NCI-H1092 treated with DMSO at 0.1 percent for 48 hours (cell line): ENCODE measurements around the gene EGFR.

ENCODE experiments used
- DNase-seq: peaks from one replicate; lab custom pipeline; 2025; lab: John Stamatoyannopoulos, UW

EGFR gene

DNA sequence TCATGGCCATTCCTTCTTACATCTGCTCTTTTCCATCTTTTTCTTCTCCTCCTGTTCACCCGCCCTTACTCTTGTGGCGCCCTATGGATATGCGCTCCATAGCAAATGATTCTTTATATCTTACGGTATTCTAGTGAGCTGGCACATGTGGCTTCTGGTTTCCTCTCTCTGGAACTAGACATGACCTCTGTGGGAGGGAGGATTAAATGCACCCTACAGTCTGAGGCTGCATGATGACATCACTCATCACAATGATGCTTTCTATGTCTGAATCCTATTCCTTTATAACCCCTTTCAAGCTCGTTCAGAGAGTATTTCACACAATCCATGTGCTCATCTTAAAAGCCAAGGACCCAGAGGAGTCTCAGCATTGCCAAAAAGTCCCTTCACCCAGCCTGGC lies 153.3 kb downstream of the EGFR start:
- DNase-seq, result no peak

DNA sequence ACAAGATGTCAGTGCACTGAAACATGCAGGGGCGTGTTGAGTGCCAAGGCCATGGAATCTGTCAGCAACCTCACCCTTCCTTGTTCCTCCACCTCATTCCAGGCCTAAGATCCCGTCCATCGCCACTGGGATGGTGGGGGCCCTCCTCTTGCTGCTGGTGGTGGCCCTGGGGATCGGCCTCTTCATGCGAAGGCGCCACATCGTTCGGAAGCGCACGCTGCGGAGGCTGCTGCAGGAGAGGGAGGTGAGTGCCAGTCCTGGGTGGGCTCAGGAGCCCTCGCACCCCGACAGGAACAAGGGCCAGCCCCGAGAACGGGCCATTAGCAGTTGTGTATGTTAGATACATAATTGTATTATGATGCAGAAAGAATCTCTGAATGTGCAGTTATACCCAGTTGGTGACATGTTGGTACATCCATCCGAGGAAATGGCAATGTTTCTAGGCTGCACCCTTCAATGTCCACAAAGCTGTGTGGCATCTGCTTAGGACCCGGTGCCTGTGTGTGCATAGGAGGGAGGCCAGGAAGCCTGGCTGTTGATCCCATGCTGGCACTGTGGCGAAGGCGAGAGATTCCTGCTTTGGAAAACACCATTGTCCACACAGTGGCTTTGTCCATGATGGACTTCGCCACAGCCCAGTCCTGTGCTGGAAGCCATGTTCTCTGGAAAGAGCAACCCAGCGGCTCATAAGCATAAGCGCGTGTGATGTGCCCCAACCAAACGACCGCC lies 154.2 kb downstream of the EGFR start:
- DNase-seq, result no peak

DNA sequence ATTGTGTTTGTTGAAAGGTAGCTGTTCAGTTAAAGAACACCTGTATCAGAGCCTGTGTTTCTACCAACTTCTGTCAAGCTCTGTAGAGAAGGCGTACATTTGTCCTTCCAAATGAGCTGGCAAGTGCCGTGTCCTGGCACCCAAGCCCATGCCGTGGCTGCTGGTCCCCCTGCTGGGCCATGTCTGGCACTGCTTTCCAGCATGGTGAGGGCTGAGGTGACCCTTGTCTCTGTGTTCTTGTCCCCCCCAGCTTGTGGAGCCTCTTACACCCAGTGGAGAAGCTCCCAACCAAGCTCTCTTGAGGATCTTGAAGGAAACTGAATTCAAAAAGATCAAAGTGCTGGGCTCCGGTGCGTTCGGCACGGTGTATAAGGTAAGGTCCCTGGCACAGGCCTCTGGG lies 154.9 kb downstream of the EGFR start:
- no peak for DNase-seq

DNA sequence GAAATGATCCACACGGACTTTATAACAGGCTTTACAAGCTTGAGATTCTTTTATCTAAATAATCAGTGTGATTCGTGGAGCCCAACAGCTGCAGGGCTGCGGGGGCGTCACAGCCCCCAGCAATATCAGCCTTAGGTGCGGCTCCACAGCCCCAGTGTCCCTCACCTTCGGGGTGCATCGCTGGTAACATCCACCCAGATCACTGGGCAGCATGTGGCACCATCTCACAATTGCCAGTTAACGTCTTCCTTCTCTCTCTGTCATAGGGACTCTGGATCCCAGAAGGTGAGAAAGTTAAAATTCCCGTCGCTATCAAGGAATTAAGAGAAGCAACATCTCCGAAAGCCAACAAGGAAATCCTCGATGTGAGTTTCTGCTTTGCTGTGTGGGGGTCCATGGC lies 155.6 kb downstream of the EGFR start:
- DNase-seq, result no peak

DNA sequence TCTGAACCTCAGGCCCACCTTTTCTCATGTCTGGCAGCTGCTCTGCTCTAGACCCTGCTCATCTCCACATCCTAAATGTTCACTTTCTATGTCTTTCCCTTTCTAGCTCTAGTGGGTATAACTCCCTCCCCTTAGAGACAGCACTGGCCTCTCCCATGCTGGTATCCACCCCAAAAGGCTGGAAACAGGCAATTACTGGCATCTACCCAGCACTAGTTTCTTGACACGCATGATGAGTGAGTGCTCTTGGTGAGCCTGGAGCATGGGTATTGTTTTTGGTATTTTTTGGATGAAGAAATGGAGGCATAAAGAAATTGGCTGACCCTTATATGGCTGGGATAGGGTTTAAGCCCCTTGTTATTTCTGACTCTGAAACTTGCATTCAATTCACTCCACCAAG lies 156.0 kb downstream of the EGFR start:
- no peak for DNase-seq

DNA sequence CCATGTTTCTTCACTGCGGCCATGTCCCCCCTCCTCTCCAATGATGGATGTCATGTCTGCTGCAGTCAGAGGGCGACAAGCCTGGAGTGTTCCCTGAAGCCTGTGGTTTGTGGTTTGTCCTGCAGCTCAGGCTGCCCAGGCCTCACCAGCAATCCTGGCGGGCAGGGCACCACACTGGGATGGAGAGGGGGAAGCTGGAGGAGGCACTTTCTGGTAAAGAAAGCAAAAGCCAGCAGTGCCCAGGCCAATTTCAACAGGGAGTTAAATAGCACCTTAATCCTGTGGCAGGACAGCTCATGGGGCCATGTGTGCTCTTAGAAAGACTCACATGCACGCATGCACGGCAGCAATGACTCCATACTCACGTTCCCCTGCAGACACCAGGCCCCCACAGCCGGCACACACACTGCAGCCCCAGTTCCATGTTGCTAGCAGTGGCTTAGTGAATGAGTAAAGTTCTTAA lies 158.3 kb downstream of the EGFR start:
- no peak for DNase-seq

DNA sequence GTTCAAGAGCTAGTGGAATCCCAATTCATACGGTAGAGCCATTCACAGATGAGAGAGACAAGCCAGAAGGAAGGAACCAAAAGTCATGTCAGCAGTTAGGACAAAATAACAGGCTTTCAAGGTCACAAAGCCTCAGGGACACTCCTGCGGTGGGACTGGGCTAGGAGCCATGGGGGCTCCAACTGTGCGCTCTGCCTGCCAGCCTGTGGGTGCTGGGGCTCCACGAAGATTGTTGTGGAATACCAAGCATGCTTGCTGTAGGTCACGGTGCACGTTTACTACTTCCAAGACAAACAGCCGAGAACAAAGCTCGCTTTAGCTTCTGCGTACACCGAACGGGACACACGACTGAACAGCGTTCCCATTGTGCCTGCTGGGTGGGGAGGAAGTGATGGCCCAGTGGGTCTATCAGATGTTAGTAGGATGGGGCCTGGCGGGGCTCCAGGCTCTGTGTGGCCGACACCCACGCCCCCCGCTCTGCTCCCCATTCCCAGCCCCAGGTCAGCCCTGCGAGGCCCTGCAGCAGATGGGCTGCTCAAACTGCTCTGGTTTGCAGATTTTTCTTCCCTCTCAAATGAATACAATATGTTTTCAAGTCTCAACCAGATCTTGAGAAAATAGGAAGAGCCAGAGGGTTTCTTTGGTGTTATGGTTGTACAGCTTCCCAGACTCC lies 158.9 kb downstream of the EGFR start:
- no peak for DNase-seq

DNA sequence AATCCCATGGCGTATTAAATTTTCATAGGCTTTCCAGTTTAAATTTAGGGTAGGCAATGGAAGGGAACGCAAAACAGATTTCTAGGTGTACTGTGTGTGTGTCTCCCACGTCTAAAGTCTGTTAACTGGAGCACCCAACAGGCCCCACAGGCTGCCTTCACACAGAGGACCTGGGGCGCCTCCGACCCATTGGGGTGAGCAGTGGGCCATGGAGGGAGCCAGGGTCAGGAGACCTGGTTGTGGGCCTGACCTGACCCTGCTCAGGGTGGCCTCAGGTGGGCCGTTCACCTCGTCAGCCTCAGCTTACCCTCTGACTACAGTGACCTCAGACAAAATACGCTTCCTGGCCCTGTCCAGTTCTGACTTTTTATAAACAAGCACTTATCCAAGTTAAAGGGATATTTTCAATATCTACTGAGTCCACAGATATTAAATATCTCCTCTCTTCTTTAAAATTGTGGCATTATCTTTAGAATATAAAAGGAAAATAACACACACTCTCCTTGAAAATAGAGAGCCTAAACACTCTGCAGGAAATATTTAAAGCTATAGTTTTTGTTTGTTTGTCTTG lies 159.6 kb downstream of the EGFR start:
- no peak for DNase-seq

DNA sequence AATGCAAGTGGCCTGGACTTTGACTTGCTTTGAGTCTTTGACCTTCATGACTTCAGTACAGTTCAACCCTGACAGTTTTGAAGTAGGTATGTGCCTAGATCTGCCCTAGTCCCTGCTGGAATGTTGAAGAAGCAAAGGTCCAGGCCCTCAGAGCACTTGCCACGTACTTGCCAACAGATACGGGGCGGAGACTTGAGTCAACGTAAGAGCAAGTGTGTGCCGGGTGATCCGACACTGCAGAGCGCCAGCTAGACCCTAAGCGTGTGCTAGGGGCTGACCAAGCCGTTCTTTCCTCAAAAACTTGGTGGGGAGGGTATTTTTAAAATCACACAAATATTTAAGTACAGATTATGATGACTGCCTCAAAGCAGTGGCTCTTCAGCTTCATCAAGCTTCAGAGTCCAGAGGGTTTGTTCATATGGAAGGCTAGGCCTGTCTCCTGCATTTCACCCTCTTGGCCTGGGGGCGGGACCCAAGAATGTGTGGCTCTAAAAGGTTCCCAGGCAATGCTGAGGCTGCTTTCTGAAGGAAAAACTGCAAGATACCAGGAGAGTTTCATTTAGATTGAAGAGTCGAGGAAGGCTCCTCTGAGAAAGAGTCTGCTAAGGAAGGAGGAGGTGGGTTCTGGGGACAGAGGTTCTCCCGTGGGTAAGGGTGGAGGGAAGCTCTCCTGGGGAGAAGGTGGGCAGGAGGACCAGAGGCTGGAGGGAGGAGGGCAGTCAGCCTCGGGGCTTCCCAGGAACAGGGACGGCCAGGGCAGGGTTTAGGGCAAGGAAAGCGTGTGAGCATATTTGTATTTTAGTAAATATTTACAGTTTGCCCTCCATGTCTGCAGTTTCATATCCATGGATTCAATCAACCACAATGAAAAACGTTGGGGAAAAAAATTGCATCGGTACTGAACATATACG lies 160.3 kb downstream of the EGFR start:
- no peak for DNase-seq

DNA sequence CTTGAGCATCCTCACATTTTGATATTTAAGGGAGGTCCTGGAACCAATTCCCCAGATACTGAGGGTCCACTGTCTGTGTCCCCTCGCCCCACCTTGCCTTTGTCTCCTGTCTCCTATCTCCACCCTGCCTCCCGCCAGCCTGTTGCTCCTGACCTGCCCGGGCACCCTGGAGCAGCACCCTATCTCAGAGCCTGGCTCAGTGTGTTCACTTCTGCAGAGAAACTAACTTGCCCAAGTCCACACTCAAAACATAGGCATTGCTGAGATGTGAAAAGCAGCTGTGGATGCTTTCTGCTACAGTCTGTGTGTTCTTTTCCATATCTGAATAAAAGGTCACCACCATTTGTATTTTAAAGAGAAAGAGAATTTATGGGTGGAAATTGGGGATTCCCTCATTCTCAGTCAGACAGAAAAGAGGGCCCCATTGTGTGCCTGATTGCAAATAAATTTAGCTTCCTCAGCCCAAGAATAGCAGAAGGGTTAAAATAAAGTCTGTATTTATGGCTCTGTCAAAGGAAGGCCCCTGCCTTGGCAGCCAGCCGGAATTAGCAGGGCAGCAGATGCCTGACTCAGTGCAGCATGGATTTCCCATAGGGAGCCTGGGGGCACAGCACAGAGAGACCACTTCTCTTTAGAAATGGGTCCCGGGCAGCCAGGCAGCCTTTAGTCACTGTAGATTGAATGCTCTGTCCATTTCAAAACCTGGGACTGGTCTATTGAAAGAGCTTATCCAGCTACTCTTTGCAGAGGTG lies 161.3 kb downstream of the EGFR start:
- DNase-seq, result no peak

DNA sequence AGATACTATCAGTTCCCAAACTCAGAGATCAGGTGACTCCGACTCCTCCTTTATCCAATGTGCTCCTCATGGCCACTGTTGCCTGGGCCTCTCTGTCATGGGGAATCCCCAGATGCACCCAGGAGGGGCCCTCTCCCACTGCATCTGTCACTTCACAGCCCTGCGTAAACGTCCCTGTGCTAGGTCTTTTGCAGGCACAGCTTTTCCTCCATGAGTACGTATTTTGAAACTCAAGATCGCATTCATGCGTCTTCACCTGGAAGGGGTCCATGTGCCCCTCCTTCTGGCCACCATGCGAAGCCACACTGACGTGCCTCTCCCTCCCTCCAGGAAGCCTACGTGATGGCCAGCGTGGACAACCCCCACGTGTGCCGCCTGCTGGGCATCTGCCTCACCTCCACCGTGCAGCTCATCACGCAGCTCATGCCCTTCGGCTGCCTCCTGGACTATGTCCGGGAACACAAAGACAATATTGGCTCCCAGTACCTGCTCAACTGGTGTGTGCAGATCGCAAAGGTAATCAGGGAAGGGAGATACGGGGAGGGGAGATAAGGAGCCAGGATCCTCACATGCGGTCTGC lies 162.2 kb downstream of the EGFR start:
- no peak for DNase-seq

DNA sequence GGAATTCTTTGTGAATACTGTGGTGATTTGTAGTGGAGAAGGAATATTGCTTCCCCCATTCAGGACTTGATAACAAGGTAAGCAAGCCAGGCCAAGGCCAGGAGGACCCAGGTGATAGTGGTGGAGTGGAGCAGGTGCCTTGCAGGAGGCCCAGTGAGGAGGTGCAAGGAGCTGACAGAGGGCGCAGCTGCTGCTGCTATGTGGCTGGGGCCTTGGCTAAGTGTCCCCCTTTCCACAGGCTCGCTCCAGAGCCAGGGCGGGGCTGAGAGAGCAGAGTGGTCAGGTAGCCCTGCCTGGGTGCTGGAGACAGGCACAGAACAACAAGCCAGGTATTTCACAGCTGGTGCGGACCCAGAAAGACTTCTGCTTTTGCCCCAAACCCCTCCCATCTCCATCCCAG lies 162.9 kb downstream of the EGFR start:
- DNase-seq, result no peak

DNA sequence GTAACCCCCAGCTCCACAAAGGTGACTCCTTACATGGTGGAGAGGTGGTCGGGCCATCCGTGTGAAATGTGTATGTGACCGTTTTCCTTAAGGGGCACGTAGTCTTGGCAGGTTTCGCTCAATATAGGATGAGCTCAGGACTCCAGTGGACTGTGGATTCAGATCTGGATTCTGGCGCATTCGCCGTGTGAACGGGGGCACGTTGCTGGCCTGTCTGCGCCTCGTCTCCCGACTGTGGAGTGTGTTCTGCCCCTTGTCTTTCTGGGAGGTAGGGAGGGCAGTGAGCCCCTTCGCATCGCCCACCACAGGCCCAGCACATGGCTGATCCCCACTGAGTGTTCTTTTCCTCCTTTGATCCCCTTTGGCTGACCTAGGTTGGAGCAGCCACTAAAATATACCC lies 165.1 kb downstream of the EGFR start:
- DNase-seq, result no peak

DNA sequence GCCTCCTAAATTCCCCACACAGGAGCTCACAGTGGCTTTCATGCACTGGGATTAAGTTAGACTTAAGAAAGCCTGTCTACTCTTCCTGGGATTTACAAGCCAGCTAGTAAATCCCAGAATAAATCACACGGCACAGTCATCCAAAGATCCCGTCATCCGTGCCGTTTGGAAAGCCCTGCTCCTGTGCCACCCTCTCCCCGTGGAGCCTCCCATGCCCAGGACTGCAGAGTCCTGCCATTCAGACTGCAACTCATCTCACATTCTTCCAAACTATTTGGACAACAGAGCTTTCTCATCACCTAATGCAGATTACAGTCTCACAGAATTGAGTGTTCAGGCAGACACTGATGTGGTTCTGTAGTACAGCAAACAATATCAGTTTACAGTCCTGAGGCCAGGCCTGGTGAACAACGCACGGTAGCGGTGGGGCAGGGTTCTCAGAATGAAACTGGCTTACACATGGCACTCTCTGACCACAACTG lies 166.5 kb downstream of the EGFR start:
- DNase-seq, result no peak

DNA sequence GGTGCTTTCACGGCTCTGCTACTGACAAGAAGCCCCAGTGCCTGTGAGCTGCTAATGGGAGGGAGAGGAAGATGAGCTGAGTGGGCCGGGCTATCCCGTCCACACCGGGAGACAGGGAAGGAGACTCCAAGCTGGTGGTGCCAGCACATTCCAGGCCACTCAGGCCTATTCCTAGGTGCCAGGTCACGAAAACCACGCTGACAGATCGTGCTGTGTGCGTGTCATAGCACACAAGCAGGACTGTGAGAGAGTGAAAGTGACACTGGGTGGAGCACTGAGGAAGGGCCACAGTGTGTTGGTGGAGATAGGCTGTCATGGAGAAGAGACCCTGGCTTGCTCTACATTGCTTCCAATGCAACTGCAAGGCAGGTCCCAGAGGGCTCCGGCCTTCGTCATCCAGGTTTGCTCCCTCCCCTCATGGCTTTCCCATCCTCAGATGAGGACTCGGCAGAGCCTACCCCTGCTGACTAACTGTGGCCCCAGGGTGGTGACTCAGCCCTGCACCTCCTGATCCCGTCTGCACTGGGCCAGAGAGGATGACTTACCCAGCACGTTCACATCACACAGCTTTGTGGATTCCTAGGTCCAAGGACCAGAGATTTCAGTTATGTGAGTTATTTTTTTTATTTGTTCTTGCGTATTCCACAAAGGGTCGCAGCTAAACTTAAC lies 167.3 kb downstream of the EGFR start:
- DNase-seq, result no peak

DNA sequence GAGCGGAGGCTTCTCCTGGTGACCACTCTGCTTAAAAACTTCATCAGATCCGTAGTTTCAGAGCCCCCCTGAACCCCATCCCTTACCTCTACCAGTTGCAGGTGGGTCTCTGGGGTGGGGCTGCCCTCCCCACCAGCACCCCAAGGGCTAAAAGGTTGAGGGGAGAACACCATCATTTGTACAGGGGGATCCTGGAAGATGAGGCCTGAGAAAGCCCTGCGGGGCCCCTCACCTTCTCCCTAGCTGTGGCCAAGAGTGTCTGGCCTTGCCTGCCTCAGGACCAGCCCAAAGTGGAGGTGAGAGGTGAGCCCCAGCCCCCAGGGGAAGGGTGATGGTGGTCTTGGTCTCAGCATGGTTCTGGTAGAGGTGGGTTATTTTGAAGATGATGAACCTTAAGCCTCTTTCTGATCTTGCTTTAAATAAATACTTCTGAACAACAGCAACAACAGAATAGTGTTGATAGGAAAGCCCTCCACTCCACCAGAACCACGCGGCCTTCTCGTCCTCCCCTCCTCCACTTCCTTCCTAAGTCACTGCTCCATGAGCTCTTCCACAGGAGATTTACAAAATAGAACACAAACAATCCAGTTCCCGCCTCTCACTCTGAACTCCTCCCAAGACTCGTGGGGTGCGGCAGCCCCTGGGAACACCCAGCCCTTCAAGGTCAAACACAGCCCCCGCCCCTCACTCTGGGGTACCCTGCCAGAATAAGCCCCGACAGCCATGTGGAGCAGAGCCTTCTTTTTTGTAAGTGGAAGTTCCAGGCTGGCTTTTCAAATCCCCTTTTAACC lies 169.1 kb downstream of the EGFR start:
- no peak for DNase-seq

DNA sequence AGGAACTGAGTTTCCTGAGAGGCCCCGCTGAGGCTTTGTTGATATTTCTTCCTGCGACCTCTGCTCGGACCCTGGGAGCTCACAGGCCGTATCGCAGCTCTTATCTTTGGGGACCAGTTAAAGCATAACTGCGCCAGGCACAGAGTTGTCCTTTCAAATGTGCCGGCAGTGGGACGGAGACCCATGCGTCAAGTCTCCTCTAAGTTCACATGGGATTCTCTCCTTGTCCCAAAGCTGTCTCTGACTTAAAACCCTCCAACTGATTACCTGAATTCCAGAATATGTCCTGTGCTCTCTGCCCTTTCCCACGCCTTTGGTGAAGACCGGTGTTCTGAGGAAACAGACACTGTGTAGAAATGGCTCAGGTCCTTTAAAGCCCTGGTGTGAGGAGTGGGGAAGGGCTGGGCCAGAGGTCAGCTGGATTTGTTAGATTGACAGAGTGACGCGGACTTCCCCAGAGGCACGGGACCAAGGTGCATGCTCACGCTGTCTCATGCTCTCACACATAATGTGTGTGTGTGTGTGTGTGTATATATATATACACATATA lies 169.8 kb downstream of the EGFR start:
- DNase-seq, result no peak

DNA sequence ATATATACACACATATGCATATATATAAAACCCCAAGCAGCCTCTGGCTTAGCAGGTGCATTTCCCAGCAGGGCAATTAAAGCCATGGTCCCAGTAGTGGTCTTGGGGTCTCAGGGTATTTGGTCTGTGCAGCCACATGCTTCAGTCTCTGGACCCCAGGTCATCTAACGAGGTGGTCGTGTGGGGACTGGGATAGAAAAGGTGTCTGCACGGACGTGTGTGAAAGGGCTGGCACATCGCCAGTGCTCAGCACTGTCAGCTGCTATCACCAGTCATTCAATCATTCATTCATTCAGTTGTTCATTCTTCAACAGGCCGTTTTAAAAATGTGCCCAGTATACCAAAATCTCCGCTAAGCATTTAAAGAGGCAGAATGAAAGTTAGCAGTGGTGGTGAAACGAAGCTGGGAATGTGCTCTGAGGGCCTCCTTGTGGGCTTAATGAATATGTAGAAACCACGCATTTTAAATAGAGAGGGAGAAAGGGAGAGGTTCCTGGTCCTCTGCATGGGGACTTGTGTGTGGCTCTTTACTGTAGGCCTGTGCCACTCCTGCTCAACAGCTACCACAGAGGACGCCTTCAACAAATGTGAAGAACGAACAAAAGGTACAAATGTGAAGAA lies 170.4 kb downstream of the EGFR start:
- no peak for DNase-seq

DNA sequence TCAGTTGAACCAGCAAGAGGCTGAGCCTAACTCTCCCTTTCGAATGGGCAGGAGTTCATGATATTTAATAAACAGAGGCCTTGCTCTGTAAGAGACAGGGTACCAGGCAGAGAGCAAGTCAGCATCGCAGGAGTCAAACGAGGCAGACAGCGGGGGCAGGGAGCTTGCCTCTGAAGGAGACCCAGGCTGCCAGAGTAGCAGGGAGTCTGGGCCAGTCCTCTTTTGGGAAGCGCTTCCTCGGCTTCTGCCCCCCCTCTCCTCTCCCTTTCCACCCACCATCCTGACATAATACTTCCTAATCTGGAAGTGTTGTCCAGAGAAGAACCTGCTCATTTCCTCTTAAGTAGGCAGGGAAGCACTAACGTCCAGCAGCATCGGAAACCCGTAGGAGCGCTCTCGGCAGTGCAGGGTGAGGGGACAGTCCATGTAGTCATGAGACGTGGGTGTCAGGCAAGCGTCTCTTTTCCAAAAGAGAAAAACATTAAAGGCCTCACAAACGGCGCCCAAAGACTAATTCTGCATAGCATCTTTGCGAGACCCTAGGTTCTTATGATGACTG lies 171.1 kb downstream of the EGFR start:
- no peak for DNase-seq
